GM23338 (cell line): ENCODE results near the gene NMRK2. TPM values are rescaled to one million over a fixed set of nuclear protein-coding genes. Genes with fewer than 3 reads are reported as not detected.
"Not testable (repeated sequence)": the region's sequence is repeated elsewhere in the genome, so short reads cannot be mapped to it uniquely, and the experiment has no call there.

Source experiments
- ATAC-seq: fragments of 200-7000 bp; cut with Tn5 transposase; 3 replicates; pipeline ENCODE4 v1.9.1; 2020
- DNase-seq: peaks from one replicate; pipeline ENCODE4 v3.0.0-alpha.2; 2015; ENCODE audit warnings: low spot score
- H2AFZ ChIP-seq: fragments of 200-600 bp; sonication (generic); 2 replicates; pipeline ENCODE4 v1.8.0; 2016; ENCODE audit warnings: antibody characterized with exemption, mild to moderate bottlenecking, moderate library complexity
- H3F3A ChIP-seq: fragments of 200-600 bp; sonication (generic); replicated peaks from 2 replicates; pipeline ENCODE4 v1.8.0; 2017; ENCODE audit warnings: antibody characterized with exemption, mixed run types, low read depth
- H3K27ac ChIP-seq: fragments of 200-600 bp; sonication (generic); 2 replicates; pipeline ENCODE4 v1.6.1; 2016; ENCODE audit warnings: low read depth
- H3K27me3 ChIP-seq: fragments of 200-600 bp; sonication (generic); 2 replicates; pipeline ENCODE4 v1.8.0; 2016; ENCODE audit warnings: mild to moderate bottlenecking, mixed run types, moderate library complexity; ENCODE audit not compliant: insufficient read depth
- H3K36me3 ChIP-seq: fragments of 200-600 bp; sonication (generic); 2 replicates; pipeline ENCODE4 v1.8.0; 2016; ENCODE audit warnings: mild to moderate bottlenecking; ENCODE audit not compliant: insufficient read depth
- H3K4me1 ChIP-seq: fragments of 200-600 bp; sonication (generic); 2 replicates; pipeline ENCODE4 v1.8.0; 2016; ENCODE audit warnings: mild to moderate bottlenecking, moderate library complexity; ENCODE audit not compliant: insufficient read depth
- H3K4me2 ChIP-seq: fragments of 200-600 bp; sonication (generic); 2 replicates; pipeline ENCODE4 v1.7.1; 2017; ENCODE audit warnings: mixed run types
- H3K4me3 ChIP-seq: fragments of 200-600 bp; sonication (generic); 2 replicates; pipeline ENCODE4 v1.6.1; 2016; ENCODE audit warnings: mixed run types
- H3K79me2 ChIP-seq: fragments of 200-600 bp; sonication (generic); replicated peaks from 2 replicates; pipeline ENCODE4 v1.8.0; 2017; ENCODE audit warnings: mild to moderate bottlenecking; ENCODE audit not compliant: insufficient read depth
- H3K9me2 ChIP-seq: fragments of 200-600 bp; sonication (generic); 2 replicates; pipeline ENCODE4 v1.8.0; 2017; ENCODE audit not compliant: insufficient read depth
- H4K20me1 ChIP-seq: fragments of 200-600 bp; sonication (generic); replicated peaks from 2 replicates; pipeline ENCODE4 v1.8.0; 2017; ENCODE audit warnings: mild to moderate bottlenecking; ENCODE audit not compliant: insufficient read depth
- H3K27ac Mint-ChIP-seq: 2 replicates; pipeline ENCODE4 v1.8.0; 2020; ENCODE audit warnings: inconsistent platforms, mild to moderate bottlenecking, moderate library complexity, mixed read lengths
- H3K27me3 Mint-ChIP-seq: 3 replicates; pipeline ENCODE4 v1.8.0; 2022; ENCODE audit warnings: low read depth, mild to moderate bottlenecking, moderate library complexity, mixed read lengths, inconsistent platforms; ENCODE audit not compliant: insufficient read depth, poor library complexity
- H3K36me3 Mint-ChIP-seq: 3 replicates; pipeline ENCODE4 v1.8.0; 2021; ENCODE audit warnings: low read depth, mild to moderate bottlenecking, inconsistent platforms, moderate library complexity, mixed read lengths
- H3K4me1 Mint-ChIP-seq: 3 replicates; pipeline ENCODE4 v1.8.0; 2020; ENCODE audit warnings: mild to moderate bottlenecking, inconsistent platforms, mixed read lengths
- H3K4me3 Mint-ChIP-seq: 3 replicates; pipeline ENCODE4 v1.8.0; 2021; ENCODE audit warnings: moderate library complexity, mild to moderate bottlenecking, inconsistent platforms, mixed read lengths
- H3K9me3 Mint-ChIP-seq: 3 replicates; pipeline ENCODE4 v1.8.0; 2020; ENCODE audit warnings: moderate library complexity, mild to moderate bottlenecking, inconsistent platforms, mixed read lengths
- EZH2phosphoT487 ChIP-seq: fragments of 200-600 bp; sonication (generic); IDR thresholded peaks from one replicate; pipeline ENCODE4 v1.8.1; 2018; ENCODE audit warnings: antibody characterized with exemption; ENCODE audit not compliant: unreplicated experiment
- JUNB ChIP-seq: IDR thresholded peaks from one replicate; pipeline ENCODE4 v1.6.1; 2016; ENCODE audit warnings: antibody characterized with exemption; ENCODE audit not compliant: unreplicated experiment
- NANOG ChIP-seq: IDR thresholded peaks from 2 replicates; pipeline ENCODE4 v1.6.1; 2016; ENCODE audit warnings: antibody characterized with exemption, borderline replicate concordance
- STAT1 ChIP-seq: IDR thresholded peaks from one replicate; pipeline ENCODE4 v1.6.1; 2016; ENCODE audit warnings: antibody characterized with exemption; ENCODE audit not compliant: unreplicated experiment
- ZNF114 ChIP-seq: fragments of 250-450 bp; sonication (Bioruptor Pico); IDR thresholded peaks from 2 replicates; pipeline ENCODE4 v1.5.0; 2020; ENCODE audit warnings: mild to moderate bottlenecking, moderate library complexity
- ZNF331 ChIP-seq: fragments of 250-450 bp; sonication (Bioruptor Pico); IDR thresholded peaks from 2 replicates; pipeline ENCODE4 v1.5.0; 2020; ENCODE audit warnings: low read depth, mild to moderate bottlenecking, moderate library complexity
- polyA plus RNA-seq: library from polyadenylated mRNA; unstranded; fragments of >200 nt; fragmentation: Nextera tagmentation; extraction: Ambion mirVana; gene quantifications from 2 replicates; pipeline ENCODE4 v1.2.1, GENCODE V29; 2016
- total RNA-seq: library from RNA; depleted of rRNA; stranded (reverse); fragments of >200 nt; shearing (Covaris generic); gene quantifications from 2 replicates; pipeline ENCODE4 v1.2.3, GENCODE V29; 2014
- TF ChIP-seq, protein P1 (sequence below): fragments of 250-450 bp; sonication (Bioruptor Pico); IDR thresholded peaks from 2 replicates; pipeline ENCODE4 v1.5.0; 2020; ENCODE audit warnings: mild to moderate bottlenecking, moderate library complexity

The NMRK2 gene
- total and polyA plus RNA-seq, 2 experiments from 2014 or later = 55.9 to 65.3 TPM

GRCh38 chr19:3966051-3967017 is 33.5 kb downstream of the NMRK2 start (continued):
- TF ChIP-seq, protein P1, sequence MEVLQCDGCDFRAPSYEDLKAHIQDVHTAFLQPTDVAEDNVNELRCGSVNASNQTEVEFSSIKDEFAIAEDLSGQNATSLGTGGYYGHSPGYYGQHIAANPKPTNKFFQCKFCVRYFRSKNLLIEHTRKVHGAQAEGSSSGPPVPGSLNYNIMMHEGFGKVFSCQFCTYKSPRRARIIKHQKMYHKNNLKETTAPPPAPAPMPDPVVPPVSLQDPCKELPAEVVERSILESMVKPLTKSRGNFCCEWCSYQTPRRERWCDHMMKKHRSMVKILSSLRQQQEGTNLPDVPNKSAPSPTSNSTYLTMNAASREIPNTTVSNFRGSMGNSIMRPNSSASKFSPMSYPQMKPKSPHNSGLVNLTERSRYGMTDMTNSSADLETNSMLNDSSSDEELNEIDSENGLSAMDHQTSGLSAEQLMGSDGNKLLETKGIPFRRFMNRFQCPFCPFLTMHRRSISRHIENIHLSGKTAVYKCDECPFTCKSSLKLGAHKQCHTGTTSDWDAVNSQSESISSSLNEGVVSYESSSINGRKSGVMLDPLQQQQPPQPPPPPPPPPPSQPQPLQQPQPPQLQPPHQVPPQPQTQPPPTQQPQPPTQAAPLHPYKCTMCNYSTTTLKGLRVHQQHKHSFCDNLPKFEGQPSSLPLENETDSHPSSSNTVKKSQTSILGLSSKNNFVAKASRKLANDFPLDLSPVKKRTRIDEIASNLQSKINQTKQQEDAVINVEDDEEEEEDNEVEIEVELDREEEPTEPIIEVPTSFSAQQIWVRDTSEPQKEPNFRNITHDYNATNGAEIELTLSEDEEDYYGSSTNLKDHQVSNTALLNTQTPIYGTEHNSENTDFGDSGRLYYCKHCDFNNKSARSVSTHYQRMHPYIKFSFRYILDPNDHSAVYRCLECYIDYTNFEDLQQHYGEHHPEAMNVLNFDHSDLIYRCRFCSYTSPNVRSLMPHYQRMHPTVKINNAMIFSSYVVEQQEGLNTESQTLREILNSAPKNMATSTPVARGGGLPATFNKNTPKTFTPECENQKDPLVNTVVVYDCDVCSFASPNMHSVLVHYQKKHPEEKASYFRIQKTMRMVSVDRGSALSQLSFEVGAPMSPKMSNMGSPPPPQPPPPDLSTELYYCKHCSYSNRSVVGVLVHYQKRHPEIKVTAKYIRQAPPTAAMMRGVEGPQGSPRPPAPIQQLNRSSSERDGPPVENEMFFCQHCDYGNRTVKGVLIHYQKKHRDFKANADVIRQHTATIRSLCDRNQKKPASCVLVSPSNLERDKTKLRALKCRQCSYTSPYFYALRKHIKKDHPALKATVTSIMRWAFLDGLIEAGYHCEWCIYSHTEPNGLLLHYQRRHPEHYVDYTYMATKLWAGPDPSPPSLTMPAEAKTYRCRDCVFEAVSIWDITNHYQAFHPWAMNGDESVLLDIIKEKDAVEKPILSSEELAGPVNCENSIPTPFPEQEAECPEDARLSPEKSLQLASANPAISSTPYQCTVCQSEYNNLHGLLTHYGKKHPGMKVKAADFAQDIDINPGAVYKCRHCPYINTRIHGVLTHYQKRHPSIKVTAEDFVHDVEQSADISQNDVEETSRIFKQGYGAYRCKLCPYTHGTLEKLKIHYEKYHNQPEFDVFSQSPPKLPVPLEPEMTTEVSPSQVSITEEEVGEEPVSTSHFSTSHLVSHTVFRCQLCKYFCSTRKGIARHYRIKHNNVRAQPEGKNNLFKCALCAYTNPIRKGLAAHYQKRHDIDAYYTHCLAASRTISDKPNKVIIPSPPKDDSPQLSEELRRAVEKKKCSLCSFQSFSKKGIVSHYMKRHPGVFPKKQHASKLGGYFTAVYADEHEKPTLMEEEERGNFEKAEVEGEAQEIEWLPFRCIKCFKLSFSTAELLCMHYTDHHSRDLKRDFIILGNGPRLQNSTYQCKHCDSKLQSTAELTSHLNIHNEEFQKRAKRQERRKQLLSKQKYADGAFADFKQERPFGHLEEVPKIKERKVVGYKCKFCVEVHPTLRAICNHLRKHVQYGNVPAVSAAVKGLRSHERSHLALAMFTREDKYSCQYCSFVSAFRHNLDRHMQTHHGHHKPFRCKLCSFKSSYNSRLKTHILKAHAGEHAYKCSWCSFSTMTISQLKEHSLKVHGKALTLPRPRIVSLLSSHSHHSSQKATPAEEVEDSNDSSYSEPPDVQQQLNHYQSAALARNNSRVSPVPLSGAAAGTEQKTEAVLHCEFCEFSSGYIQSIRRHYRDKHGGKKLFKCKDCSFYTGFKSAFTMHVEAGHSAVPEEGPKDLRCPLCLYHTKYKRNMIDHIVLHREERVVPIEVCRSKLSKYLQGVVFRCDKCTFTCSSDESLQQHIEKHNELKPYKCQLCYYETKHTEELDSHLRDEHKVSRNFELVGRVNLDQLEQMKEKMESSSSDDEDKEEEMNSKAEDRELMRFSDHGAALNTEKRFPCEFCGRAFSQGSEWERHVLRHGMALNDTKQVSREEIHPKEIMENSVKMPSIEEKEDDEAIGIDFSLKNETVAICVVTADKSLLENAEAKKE (CRISPR knock-in tag) = no peak
- TF ChIP-seq ZNF331 (no peak), ZNF114 (CRISPR knock-in tag) (no peak), NANOG (no peak), STAT1 (no peak), JUNB (no peak), EZH2phosphoT487 (no peak)

DNA sequence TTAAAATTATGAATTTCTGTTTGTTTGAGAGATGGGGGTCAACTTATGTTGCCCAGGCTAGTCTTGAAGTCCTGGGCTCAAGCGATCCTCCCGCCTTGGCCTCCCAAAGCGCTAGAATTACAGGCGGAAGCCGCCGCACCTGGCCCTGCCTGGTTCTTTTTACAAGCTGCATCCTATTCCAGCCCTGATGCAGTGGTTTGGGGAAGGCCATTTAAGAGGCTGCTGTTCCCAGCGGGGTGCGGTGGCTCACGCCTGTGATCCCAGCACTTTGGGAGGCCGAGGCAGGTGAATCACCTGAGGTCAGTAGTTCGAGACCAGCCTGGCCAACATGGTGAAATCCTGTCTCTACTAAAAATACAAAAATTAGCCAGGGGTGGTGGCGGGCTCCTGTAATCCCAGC is 35.1 kb downstream of the NMRK2 start:
- Histone ChIP-seq H3K79me2 (peaks cover 50% of the 10 kb centered on the region), H3F3A (peaks cover 40% of the 10 kb centered on the region), H3K27ac (peak overlapping the region; percentile 89), H3K4me1 (peaks cover 15% of the 10 kb centered on the region), H3K4me2 (0 out of 2 replicates have a peak overlapping the region, but pooled peaks have one; percentile 18), H4K20me1 (peaks cover 33% of the 10 kb centered on the region)
- not testable (repeated sequence) for DNase-seq, H3K9me3 Mint-ChIP-seq, H3K9me2 ChIP-seq, H3K36me3 ChIP-seq, H3K27me3 ChIP-seq, ATAC-seq, H3K4me3 Mint-ChIP-seq, H3K4me3 ChIP-seq, H2AFZ ChIP-seq
- peaks cover 29% of the 10 kb centered on the region for H3K27me3 Mint-ChIP-seq
- peaks cover 66% of the 10 kb centered on the region for H3K36me3 Mint-ChIP-seq
- H3K4me1 Mint-ChIP-seq = peaks cover 28% of the 10 kb centered on the region
- H3K27ac Mint-ChIP-seq = peak overlapping the region; percentile 96
